DOHH2 (cell line): ENCODE results near the gene TRIM41.

Experiments used
- H3F3A ChIP-seq: fragments of 200-600 bp; sonication (generic), shearing (Covaris generic); 2 replicates; pipeline ENCODE4 v1.6.0; 2016; ENCODE audit warnings: antibody characterized with exemption, mild to moderate bottlenecking; ENCODE audit not compliant: control insufficient read depth, insufficient read depth
- H3K27ac ChIP-seq: fragments of 200-600 bp; sonication (generic); 2 replicates; pipeline ENCODE4 v1.5.1; 2014; ENCODE audit warnings: low read depth, mild to moderate bottlenecking, low read length, moderate library complexity
- H3K27me3 ChIP-seq: fragments of 200-600 bp; sonication (generic); 2 replicates; pipeline ENCODE4 v1.6.1; 2014; ENCODE audit warnings: mild to moderate bottlenecking, low read length, mixed read lengths; ENCODE audit not compliant: control insufficient read depth
- H3K36me3 ChIP-seq: fragments of 200-600 bp; sonication (generic); 2 replicates; pipeline ENCODE4 v1.6.1; 2014; ENCODE audit warnings: mild to moderate bottlenecking, low read length, moderate library complexity, mixed read lengths; ENCODE audit not compliant: control insufficient read depth
- H3K4me1 ChIP-seq: fragments of 200-600 bp; sonication (generic); 2 replicates; pipeline ENCODE4 v1.6.1; 2014; ENCODE audit warnings: mild to moderate bottlenecking, low read length, mixed read lengths; ENCODE audit not compliant: control insufficient read depth
- H3K4me2 ChIP-seq: fragments of 200-600 bp; sonication (generic); 2 replicates; pipeline ENCODE4 v1.6.0; 2014; ENCODE audit warnings: mild to moderate bottlenecking, low read length, moderate library complexity
- H3K4me3 ChIP-seq: fragments of 200-600 bp; sonication (generic); 2 replicates; pipeline ENCODE4 v1.5.1; 2014; ENCODE audit warnings: mild to moderate bottlenecking, low read length, mixed read lengths
- H3K79me2 ChIP-seq: fragments of 200-600 bp; sonication (generic); 2 replicates; pipeline ENCODE4 v1.6.1; 2014; ENCODE audit warnings: mild to moderate bottlenecking, low read length, mixed read lengths; ENCODE audit not compliant: control insufficient read depth
- H3K9me2 ChIP-seq: fragments of 200-600 bp; sonication (generic); replicated peaks from 2 replicates; pipeline ENCODE4 v1.6.1; 2014; ENCODE audit warnings: mild to moderate bottlenecking, low read length, mixed read lengths; ENCODE audit not compliant: control insufficient read depth
- H3K9me3 ChIP-seq: fragments of 200-600 bp; sonication (generic); 2 replicates; pipeline ENCODE4 v1.6.1; 2014; ENCODE audit warnings: antibody characterized with exemption, low read length, mixed read lengths; ENCODE audit not compliant: control insufficient read depth, insufficient read depth
- H4K20me1 ChIP-seq: fragments of 200-600 bp; sonication (generic); 2 replicates; pipeline ENCODE4 v1.6.0; 2014; ENCODE audit warnings: low read depth, mild to moderate bottlenecking, antibody characterized with exemption, low read length, moderate library complexity; ENCODE audit not compliant: control insufficient read depth, insufficient read depth
- CTCF ChIP-seq: fragments of 200-600 bp; sonication (generic); IDR thresholded peaks from one replicate; pipeline ENCODE4 v1.5.1; 2014; ENCODE audit warnings: antibody characterized with exemption, mild to moderate bottlenecking, low read depth, low read length; ENCODE audit not compliant: poor library complexity, severe bottlenecking
- EZH2phosphoT487 ChIP-seq: fragments of 200-600 bp; sonication (generic); IDR thresholded peaks from 2 replicates; pipeline ENCODE4 v1.6.1; 2017; ENCODE audit warnings: borderline replicate concordance, mild to moderate bottlenecking, antibody characterized with exemption, low read length, moderate library complexity, mixed read lengths

Gene TRIM41

GRCh38 chr5:181195249-181195761, 27.8 kb upstream of the TRIM41 start:
- TF ChIP-seq CTCF (no peak), EZH2phosphoT487 (no peak)
- Histone ChIP-seq H3K27ac (no peak overlapping the region), H4K20me1 (no peaks in the 10 kb centered on the region), H3K79me2 (peaks cover 9% of the 10 kb centered on the region), H3K36me3 (no peaks in the 10 kb centered on the region), H3K4me1 (peaks cover 34% of the 10 kb centered on the region), H3K4me3 (no peak overlapping the region), H3K9me3 (no peaks in the 10 kb centered on the region), H3K4me2 (no peak overlapping the region), H3F3A (peaks cover 14% of the 10 kb centered on the region), H3K27me3 (peaks cover 7% of the 10 kb centered on the region), H3K9me2 (no peaks in the 10 kb centered on the region)

GRCh38 chr5:181197326-181197951, 25.6 kb upstream of the TRIM41 start:
- H3K36me3 ChIP-seq = no peaks in the 10 kb centered on the region
- peaks cover 40% of the 10 kb centered on the region for H3K4me1 ChIP-seq
- no peaks in the 10 kb centered on the region for H3K9me2 ChIP-seq
- no peak overlapping the region for H3K27ac ChIP-seq
- H3K4me2 ChIP-seq = no peak overlapping the region
- no peak overlapping the region for H3K4me3 ChIP-seq
- H3K9me3 ChIP-seq = no peaks in the 10 kb centered on the region
- H3K79me2 ChIP-seq = peaks cover 6% of the 10 kb centered on the region
- H4K20me1 ChIP-seq = no peaks in the 10 kb centered on the region
- no peak for TF ChIP-seq CTCF
- TF ChIP-seq EZH2phosphoT487 = no peak
- peaks cover 21% of the 10 kb centered on the region for H3F3A ChIP-seq
- peaks cover 23% of the 10 kb centered on the region for H3K27me3 ChIP-seq

GRCh38 chr5:181198106-181198685, 24.9 kb upstream of the TRIM41 start:
- Histone ChIP-seq H3K4me3 (0 out of 2 replicates have a peak overlapping the region, but pooled peaks have one; percentile 26), H3F3A (peaks cover 16% of the 10 kb centered on the region), H3K79me2 (no peaks in the 10 kb centered on the region), H3K36me3 (no peaks in the 10 kb centered on the region), H3K27ac (no peak overlapping the region), H3K9me3 (no peaks in the 10 kb centered on the region), H3K4me1 (peaks cover 33% of the 10 kb centered on the region), H3K4me2 (peak overlapping the region; percentile 34), H3K9me2 (no peaks in the 10 kb centered on the region), H4K20me1 (no peaks in the 10 kb centered on the region), H3K27me3 (peaks cover 29% of the 10 kb centered on the region)
- TF ChIP-seq CTCF (no peak), EZH2phosphoT487 (no peak)
